HEK293 (cell line): ENCODE measurements around the gene GPAM.

Experiments used
- ZNF239 ChIP-seq: fragments of 450-650 bp; formaldehyde crosslinking; IDR thresholded peaks from 2 replicates; pipeline ENCODE4 v1.5.1; 2016; ENCODE audit warnings: missing biosample characterization, missing genetic modification characterization
- ZNF48 ChIP-seq: fragments of 450-650 bp; formaldehyde crosslinking; IDR thresholded peaks from 2 replicates; pipeline ENCODE4 v1.5.1; 2016; ENCODE audit warnings: missing biosample characterization, missing genetic modification characterization
- TF ChIP-seq, protein P1 (sequence below): fragments of 450-650 bp; formaldehyde crosslinking; IDR thresholded peaks from 2 replicates; pipeline ENCODE4 v1.5.1; 2016; ENCODE audit warnings: missing biosample characterization, missing genetic modification characterization
- TF ChIP-seq, protein P2 (sequence below): fragments of 450-650 bp; formaldehyde crosslinking; IDR thresholded peaks from 2 replicates; pipeline ENCODE4 v1.5.1; 2016; ENCODE audit warnings: missing biosample characterization, missing genetic modification characterization, low read depth

DNA sequence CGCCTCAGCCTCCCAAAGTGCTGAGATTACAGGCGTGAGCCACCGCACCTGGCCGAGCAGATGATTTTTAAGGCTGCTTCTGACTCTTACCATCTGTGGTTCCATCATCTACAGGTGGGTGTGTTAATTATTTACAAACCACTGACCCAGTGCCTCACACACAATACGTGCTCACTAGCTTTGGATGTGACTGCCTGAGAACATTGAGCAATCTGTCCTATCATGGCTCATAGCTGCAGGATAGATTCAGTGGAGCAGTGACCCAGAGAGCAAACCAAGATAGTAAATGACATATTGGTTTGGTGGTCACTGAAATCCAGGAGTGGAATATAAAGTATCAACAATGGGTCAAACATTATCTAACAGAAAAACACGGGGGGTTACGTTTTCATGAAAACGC lies 24.1 kb downstream of the GPAM start:
- TF ChIP-seq, protein P1, sequence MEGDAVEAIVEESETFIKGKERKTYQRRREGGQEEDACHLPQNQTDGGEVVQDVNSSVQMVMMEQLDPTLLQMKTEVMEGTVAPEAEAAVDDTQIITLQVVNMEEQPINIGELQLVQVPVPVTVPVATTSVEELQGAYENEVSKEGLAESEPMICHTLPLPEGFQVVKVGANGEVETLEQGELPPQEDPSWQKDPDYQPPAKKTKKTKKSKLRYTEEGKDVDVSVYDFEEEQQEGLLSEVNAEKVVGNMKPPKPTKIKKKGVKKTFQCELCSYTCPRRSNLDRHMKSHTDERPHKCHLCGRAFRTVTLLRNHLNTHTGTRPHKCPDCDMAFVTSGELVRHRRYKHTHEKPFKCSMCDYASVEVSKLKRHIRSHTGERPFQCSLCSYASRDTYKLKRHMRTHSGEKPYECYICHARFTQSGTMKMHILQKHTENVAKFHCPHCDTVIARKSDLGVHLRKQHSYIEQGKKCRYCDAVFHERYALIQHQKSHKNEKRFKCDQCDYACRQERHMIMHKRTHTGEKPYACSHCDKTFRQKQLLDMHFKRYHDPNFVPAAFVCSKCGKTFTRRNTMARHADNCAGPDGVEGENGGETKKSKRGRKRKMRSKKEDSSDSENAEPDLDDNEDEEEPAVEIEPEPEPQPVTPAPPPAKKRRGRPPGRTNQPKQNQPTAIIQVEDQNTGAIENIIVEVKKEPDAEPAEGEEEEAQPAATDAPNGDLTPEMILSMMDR (tag by site-specific recombination): no peak
- TF ChIP-seq ZNF48 (tag by site-specific recombination) (no peak), ZNF239 (tag by site-specific recombination) (no peak)
- TF ChIP-seq, protein P2, sequence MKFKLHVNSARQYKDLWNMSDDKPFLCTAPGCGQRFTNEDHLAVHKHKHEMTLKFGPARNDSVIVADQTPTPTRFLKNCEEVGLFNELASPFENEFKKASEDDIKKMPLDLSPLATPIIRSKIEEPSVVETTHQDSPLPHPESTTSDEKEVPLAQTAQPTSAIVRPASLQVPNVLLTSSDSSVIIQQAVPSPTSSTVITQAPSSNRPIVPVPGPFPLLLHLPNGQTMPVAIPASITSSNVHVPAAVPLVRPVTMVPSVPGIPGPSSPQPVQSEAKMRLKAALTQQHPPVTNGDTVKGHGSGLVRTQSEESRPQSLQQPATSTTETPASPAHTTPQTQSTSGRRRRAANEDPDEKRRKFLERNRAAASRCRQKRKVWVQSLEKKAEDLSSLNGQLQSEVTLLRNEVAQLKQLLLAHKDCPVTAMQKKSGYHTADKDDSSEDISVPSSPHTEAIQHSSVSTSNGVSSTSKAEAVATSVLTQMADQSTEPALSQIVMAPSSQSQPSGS (tag by site-specific recombination): no peak
